Measurements from ENCODE around the gene HEATR1.
A peak's percentile ranks its signal among the peaks of the same experiment; 100 is the strongest.

HEATR1 gene

GRCh38 chr1:236502972-236503639 is 101.2 kb downstream of the HEATR1 start:
- Histone ChIP-seq H3K27ac (ENCODE audit: low read length) (peak overlapping the region; percentile 8), H3K36me3 (ENCODE audit: insufficient read depth, low read depth, low read length) (no peaks in the 10 kb centered on the region), H3K9ac (ENCODE audit: low read depth, low read length) (peak overlapping the region; percentile 62; the same call in 1 of the 2 replicates), H3K4me3 (ENCODE audit: low read length) (peak overlapping the region; percentile 59), H3K27me3 (ENCODE audit: insufficient read depth, low read length) (no peaks in the 10 kb centered on the region), H3K4me1 (ENCODE audit: insufficient read depth, low read length) (peaks cover 3% of the 10 kb centered on the region; the same call in 1 of the 2 replicates), H3K9me3 (ENCODE audit: insufficient read depth, low read depth, low read length) (no peaks in the 10 kb centered on the region)

- Histone ChIP-seq H3K27me3 (ENCODE audit: insufficient read depth, low read length) (no peaks in the 10 kb centered on the region), H3K27ac (ENCODE audit: low read length) (no peak overlapping the region), H3K4me1 (ENCODE audit: insufficient read depth, low read length) (peaks cover 3% of the 10 kb centered on the region; the same call in 1 of the 2 replicates), H3K36me3 (ENCODE audit: insufficient read depth, low read depth, low read length) (no peaks in the 10 kb centered on the region), H3K9me3 (ENCODE audit: insufficient read depth, low read depth, low read length) (no peaks in the 10 kb centered on the region), H3K4me3 (ENCODE audit: low read length) (peak overlapping the region; percentile 59; the same call in 1 of the 2 replicates), H3K9ac (ENCODE audit: low read depth, low read length) (no peak overlapping the region)
These were observed 101.7 kb downstream of the HEATR1 start for GRCh38 chr1:236502579-236502971.

GRCh38 chr1:236501093-236501492 is 103.2 kb downstream of the HEATR1 start:
- no peak overlapping the region for H3K9ac ChIP-seq (ENCODE audit: low read depth, low read length)
- H3K9me3 ChIP-seq (ENCODE audit: insufficient read depth, low read depth, low read length) = no peaks in the 10 kb centered on the region
- H3K36me3 ChIP-seq (ENCODE audit: insufficient read depth, low read depth, low read length) = no peaks in the 10 kb centered on the region
- no peak overlapping the region for H3K4me3 ChIP-seq (ENCODE audit: low read length)
- peaks cover 3% of the 10 kb centered on the region; the same call in 1 of the 2 replicates for H3K4me1 ChIP-seq (ENCODE audit: insufficient read depth, low read length)
- no peaks in the 10 kb centered on the region for H3K27me3 ChIP-seq (ENCODE audit: insufficient read depth, low read length)
- no peak overlapping the region for H3K27ac ChIP-seq (ENCODE audit: low read length)

All from iPS-20b (cell line).